HL-60 (cell line): ENCODE measurements around the gene CLTB.
A peak's percentile ranks its signal among the peaks of the same experiment; 100 is the strongest.

Experiments used
- CTCF ChIP-seq: IDR thresholded peaks from one replicate; pipeline ENCODE4 v1.5.1; 2011; ENCODE audit warnings: low read length, control low read depth, inconsistent platforms; ENCODE audit not compliant: insufficient read depth
- GABPA ChIP-seq: IDR thresholded peaks from 2 replicates; pipeline ENCODE4 v1.6.1; 2012; ENCODE audit warnings: low read depth
- POLR2AphosphoS5 ChIP-seq: IDR thresholded peaks from 2 replicates; pipeline ENCODE4 v1.6.1; 2012; ENCODE audit warnings: low read depth

GRCh38 chr5:176447978-176448608, 31.8 kb upstream of the CLTB start, which contains the start of gene FAF2:
- peak; percentile 89 for TF ChIP-seq CTCF
- TF ChIP-seq POLR2AphosphoS5, result peak; percentile 70
- TF ChIP-seq GABPA, result peak; percentile 89
